K562 (cell line): Measurements from ENCODE around the gene RIMKLB.
"Not testable (repeated sequence)": the region's sequence is repeated elsewhere in the genome, so short reads cannot be mapped to it uniquely, and the experiment has no call there.

Experiments used
- ATF1 ChIP-seq, 2 experiments: fragments of 450-650 bp in 1 of 2; IDR thresholded peaks; 2 replicates each; pipeline ENCODE4 v1.6.1; 2016; ENCODE audit warnings: missing compliant biosample characterization in 1 of 2, missing genetic modification characterization in 1 of 2
- CTCF ChIP-seq, 3 experiments: IDR thresholded peaks in 2 of 3; conservative IDR thresholded peaks in 1 of 3; 2 replicates each; pipeline ENCODE4 v1.5.1; 2011 to 2012; ENCODE audit warnings: low read length in 3 of 3, mild to moderate bottlenecking in 3 of 3, control low read depth in 2 of 3, improper control_type of control experiment in 1 of 3, inconsistent platforms in 1 of 3, low read depth in 1 of 3, mixed read lengths in 1 of 3, moderate library complexity in 1 of 3; ENCODE audit not compliant: insufficient read depth in 2 of 3
- ELK1 ChIP-seq: sonication (generic); formaldehyde crosslinking; IDR thresholded peaks from 2 replicates; pipeline ENCODE4 v1.8.1; 2022; ENCODE audit warnings: missing genetic modification reagents
- SRF ChIP-seq, 2 experiments: fragments of 250-450, 450-650 bp in 1 of 2; sonication (Bioruptor Pico) in 1 of 2; sonication (generic) in 1 of 2; formaldehyde crosslinking; IDR thresholded peaks; 2 replicates each; pipeline versions ENCODE4 v1.5.0 to v1.5.1; 2020 to 2022; ENCODE audit warnings: mild to moderate bottlenecking in 1 of 2, missing genetic modification reagents in 1 of 2
- ZNF274 ChIP-seq: IDR thresholded peaks from 2 replicates; pipeline ENCODE4 v1.6.1; 2011; ENCODE audit warnings: low read depth, mild to moderate bottlenecking, low read length, moderate library complexity, borderline replicate concordance

GRCh38 chr12:8804833-8805232, 107.0 kb downstream of the RIMKLB start:
- TF ChIP-seq ELK1 (CRISPR knock-in tag); ZNF274; CTCF (IDR thresholded peaks at IDR 0.05 in 2 of 3, conservative IDR thresholded peaks at IDR 0.05 in 1 of 3; ENCODE audit: insufficient read depth in 2 of 3, low read depth in 1 of 3, low read length in 3 of 3); SRF (CRISPR knock-in tag; IDR thresholded peaks at IDR 0.05); ATF1 (CRISPR knock-in tag; IDR thresholded peaks at IDR 0.05); ATF1 (tag; IDR thresholded peaks at IDR 0.05): not testable (repeated sequence)
